ENCODE data around the gene TEK.

Gene TEK

DNA sequence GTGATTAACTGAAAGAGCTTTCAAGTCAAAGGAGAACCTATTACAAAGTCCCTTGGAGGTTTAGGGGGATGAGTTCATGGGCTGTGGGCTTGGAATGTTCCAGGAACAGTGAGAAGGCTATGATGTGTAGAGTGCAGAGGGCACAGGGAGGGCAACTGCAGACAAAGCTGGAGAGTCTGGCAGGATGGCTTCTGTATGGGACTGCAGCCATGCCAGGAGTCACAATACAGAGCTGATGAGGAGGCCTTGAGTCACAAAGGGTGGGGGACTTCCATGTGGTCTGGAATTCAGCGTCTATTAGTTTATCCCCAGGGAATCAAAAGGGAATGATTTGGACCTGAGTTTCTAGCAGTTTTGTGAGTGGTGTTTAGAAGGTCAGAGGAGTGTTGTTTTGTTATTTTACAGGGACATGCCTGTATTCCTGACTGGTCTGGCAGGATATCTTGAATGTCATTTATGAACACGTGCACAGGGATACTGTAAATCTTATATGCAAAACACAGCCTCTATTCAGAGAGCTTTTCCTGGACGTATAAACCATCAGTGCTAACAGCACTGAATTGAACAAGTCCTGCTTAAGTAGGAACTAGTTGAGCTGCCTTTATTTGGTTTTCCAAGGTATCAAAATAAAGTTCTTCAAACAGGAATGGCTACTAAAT, 14.3 kb upstream of the TEK start:
- TF ChIP-seq, protein P1, sequence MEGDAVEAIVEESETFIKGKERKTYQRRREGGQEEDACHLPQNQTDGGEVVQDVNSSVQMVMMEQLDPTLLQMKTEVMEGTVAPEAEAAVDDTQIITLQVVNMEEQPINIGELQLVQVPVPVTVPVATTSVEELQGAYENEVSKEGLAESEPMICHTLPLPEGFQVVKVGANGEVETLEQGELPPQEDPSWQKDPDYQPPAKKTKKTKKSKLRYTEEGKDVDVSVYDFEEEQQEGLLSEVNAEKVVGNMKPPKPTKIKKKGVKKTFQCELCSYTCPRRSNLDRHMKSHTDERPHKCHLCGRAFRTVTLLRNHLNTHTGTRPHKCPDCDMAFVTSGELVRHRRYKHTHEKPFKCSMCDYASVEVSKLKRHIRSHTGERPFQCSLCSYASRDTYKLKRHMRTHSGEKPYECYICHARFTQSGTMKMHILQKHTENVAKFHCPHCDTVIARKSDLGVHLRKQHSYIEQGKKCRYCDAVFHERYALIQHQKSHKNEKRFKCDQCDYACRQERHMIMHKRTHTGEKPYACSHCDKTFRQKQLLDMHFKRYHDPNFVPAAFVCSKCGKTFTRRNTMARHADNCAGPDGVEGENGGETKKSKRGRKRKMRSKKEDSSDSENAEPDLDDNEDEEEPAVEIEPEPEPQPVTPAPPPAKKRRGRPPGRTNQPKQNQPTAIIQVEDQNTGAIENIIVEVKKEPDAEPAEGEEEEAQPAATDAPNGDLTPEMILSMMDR (IDR thresholded peaks at IDR 0.05; ENCODE audit: low read depth, low read length) = no peak
- TF ChIP-seq MYC (IDR thresholded peaks at IDR 0.05; ENCODE audit: low read depth, low read length) = no peak
- TF ChIP-seq, protein P2, sequence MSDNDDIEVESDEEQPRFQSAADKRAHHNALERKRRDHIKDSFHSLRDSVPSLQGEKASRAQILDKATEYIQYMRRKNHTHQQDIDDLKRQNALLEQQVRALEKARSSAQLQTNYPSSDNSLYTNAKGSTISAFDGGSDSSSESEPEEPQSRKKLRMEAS (IDR thresholded peaks at IDR 0.05; ENCODE audit: low read depth, low read length) = no peak
- no peak for TF ChIP-seq POLR2A (IDR thresholded peaks at IDR 0.05; ENCODE audit: extremely low read depth, insufficient read length)
- no peak for DNase-seq (ENCODE audit: low read depth)
- H3K4me3 ChIP-seq (ENCODE audit: low read depth, low read length) = no peak overlapping the region

DNA sequence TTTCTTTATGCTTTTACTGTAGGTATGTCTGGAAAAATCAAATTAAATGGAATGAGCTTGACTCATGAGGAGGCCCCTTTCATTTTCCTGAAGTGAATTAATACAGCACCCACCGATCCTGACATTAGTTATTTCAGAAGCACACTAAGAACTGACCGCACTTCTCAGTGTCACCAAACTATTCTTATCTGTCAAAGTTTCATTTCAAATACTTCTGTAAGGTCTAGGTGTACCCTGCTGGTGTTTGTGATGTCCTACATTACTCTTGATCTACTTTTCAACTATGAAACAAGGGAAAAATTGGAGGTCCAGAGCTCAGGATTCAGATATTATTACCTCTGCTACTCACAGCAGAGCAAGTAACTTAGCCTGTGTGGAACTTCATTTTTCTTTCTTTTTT, 1.8 kb upstream of the TEK start:
- TF ChIP-seq, protein P2 (IDR thresholded peaks at IDR 0.05; ENCODE audit: low read depth, low read length) = no peak
- TF ChIP-seq MYC (IDR thresholded peaks at IDR 0.05; ENCODE audit: low read depth, low read length) = no peak
- TF ChIP-seq, protein P1 (IDR thresholded peaks at IDR 0.05; ENCODE audit: low read depth, low read length) = no peak
- no peak for TF ChIP-seq POLR2A (IDR thresholded peaks at IDR 0.05; ENCODE audit: extremely low read depth, insufficient read length)
- no peak overlapping the region for H3K4me3 ChIP-seq (ENCODE audit: low read depth, low read length)
- DNase-seq (ENCODE audit: low read depth) = no peak

DNA sequence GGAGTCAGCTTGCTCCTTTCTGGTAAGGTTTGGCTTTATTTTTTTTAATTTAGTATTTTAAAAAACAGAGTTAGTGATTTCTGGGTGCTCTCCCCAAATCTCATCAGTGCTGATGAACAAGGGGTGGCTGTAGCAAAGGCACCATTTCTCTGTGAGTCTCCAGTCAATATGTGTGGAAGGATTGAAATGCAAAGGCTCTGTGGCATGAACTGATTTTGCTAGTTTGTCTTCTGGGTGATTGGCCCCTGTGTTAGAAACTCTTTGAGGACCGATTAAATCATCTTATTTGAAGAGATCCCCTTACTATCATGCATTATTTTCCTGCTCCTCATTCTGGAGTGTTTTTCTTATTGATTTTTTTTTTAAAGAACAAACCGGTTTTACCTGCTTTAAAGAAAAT, 596 bp downstream of the TEK start:
- TF ChIP-seq, protein P2 (IDR thresholded peaks at IDR 0.05; ENCODE audit: low read depth, low read length) = no peak
- TF ChIP-seq, protein P1 (IDR thresholded peaks at IDR 0.05; ENCODE audit: low read depth, low read length) = no peak
- no peak for TF ChIP-seq POLR2A (IDR thresholded peaks at IDR 0.05; ENCODE audit: extremely low read depth, insufficient read length)
- no peak for TF ChIP-seq MYC (IDR thresholded peaks at IDR 0.05; ENCODE audit: low read depth, low read length)
- no peak overlapping the region for H3K4me3 ChIP-seq (ENCODE audit: low read depth, low read length)

DNA sequence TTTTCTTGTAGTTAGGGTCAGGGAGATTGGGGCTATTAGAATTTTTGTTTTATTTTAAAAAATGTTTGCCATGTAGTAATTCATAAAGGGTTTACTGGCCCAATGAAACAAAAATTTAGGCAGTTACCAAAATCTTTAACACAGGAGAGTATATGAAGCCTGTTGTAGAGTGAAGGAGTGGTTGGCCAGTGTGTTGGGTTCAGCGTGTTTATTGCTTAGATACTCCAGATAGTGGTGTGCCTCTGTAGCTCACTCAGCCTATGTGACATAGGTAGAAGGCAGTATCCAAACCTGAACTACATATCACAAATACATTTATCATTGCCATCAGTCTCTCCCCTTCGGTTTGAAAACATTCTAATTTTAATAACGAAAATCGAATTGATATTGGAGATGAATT, 1.2 kb downstream of the TEK start:
- TF ChIP-seq POLR2A (IDR thresholded peaks at IDR 0.05; ENCODE audit: extremely low read depth, insufficient read length) = no peak
- TF ChIP-seq, protein P1 (IDR thresholded peaks at IDR 0.05; ENCODE audit: low read depth, low read length) = no peak
- TF ChIP-seq, protein P2 (IDR thresholded peaks at IDR 0.05; ENCODE audit: low read depth, low read length) = no peak
- no peak for TF ChIP-seq MYC (IDR thresholded peaks at IDR 0.05; ENCODE audit: low read depth, low read length)
- no peak overlapping the region for H3K4me3 ChIP-seq (ENCODE audit: low read depth, low read length)
- DNase-seq (ENCODE audit: low read depth) = no peak

More for the DNA sequence above, 596 bp downstream of the TEK start:
- no peak for DNase-seq (ENCODE audit: low read depth)

DNA sequence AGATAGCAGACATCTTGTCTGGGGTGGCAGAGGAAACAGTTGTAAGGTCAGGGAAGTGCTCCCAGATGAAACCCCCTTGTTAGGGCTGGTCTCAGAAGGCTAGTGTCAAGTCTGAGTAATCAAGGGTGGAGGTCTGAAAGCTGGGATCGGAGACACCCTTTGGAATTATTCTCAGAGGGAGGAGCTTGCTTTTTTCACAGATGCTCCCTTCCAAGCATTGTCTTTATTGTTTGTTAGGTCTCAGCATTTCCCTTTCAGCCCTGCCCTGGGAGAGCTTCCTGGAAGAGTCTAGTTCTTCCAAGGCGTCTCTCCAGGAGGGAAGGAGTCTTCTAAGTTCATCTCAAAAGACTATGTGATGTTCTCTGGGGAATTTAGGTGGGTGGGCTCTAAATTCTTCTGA, 3.2 kb downstream of the TEK start:
- no peak overlapping the region for H3K4me3 ChIP-seq (ENCODE audit: low read depth, low read length)
- TF ChIP-seq, protein P2 (IDR thresholded peaks at IDR 0.05; ENCODE audit: low read depth, low read length) = no peak
- TF ChIP-seq, protein P1 (IDR thresholded peaks at IDR 0.05; ENCODE audit: low read depth, low read length) = no peak
- TF ChIP-seq MYC (IDR thresholded peaks at IDR 0.05; ENCODE audit: low read depth, low read length) = no peak
- no peak for TF ChIP-seq POLR2A (IDR thresholded peaks at IDR 0.05; ENCODE audit: extremely low read depth, insufficient read length)
- DNase-seq (ENCODE audit: low read depth) = no peak
